Measurements from ENCODE around the gene KRTAP5-6. TPM values are rescaled to one million over a fixed set of nuclear protein-coding genes. Genes with fewer than 3 reads are reported as not detected.
"Not testable (repeated sequence)": the region's sequence is repeated elsewhere in the genome, so short reads cannot be mapped to it uniquely, and the experiment has no call there.

The KRTAP5-6 gene
- total RNA-seq, 2 donors from 2014 or later: not detected

DNA sequence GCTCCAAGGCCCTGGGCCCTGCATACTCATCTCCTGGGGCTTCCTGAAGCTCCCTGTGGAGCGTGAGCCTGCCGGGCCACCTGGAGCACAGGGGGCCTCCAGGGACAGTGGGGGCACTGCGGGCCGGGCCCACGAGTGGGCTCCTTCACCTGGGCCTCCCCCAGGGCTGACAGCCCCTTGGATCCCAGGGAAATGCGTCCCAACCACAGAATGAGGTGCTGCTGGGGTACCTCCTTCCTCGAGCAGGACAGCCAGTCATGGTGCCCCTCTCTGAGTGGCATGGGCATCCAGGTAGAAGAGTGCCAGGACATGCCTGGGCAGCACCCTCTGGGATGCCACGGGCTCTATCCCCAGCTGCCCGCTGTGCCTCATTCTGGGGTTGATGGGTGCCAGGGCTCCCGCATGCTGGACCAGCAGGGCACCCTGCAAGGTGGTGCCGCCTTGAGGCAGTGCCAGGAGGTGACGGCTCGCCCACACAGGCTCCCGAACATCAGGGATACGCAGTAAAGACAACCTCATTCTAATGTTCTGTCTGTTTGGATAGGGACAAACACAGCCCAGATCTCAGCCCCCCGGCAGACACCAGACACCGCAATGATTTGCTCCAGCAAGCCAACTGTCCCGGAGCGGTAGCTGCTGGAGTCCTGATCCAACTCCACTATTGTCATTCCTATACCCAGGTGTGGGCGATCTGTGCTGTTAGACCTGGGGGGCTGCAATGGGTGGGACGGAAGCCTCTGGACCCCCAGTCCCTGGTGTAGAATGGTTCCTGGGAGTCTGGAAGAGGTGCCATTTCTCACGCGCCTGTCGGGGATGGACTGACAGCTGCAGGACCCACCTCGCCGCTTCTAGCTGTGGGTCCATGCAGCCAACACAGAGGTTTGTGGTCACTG lies 41.6 kb upstream of the KRTAP5-6 start:
- DNase-seq (ENCODE audit: low spot score) (no peak), ATAC-seq (no peak)
- Mint-ChIP-seq H3K27me3 (peaks cover 23 to 38% of the 10 kb centered on the region in 2 donors), H3K4me3 (no peak overlapping the region), H3K27ac (no peak overlapping the region), H3K4me1 (ENCODE audit: low read depth in 2 of 2) (peaks cover 13% of the 10 kb centered on the region in 2 donors), H3K9me3 (no peaks in the 10 kb centered on the region), H3K36me3 (no peaks in the 10 kb centered on the region)

DNA sequence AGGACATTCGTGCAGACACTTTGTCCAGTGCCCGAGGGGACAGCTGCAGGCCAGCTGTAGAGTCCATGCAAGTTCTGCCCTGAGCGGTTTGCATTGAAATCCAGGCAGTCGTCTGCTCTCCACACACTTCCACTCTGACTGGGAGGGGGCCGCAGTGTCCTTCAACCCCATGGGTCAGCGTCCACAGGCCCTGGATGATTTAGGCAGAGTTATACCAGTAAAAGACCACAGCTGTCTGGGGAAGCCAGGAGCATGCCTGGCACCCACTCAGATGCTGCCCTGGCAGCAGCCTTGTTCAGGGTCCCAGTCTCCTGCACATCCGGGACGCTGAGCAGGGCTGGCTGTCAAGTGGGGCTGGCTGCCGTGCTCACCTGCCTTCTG lies 40.9 kb upstream of the KRTAP5-6 start:
- no peak overlapping the region for H3K27ac Mint-ChIP-seq
- ATAC-seq (no peak), DNase-seq (ENCODE audit: low spot score) (no peak)
- H3K36me3 Mint-ChIP-seq: no peaks in the 10 kb centered on the region
- H3K4me1 Mint-ChIP-seq (ENCODE audit: low read depth in 2 of 2): peaks cover 13 to 16% of the 10 kb centered on the region in 2 donors
- H3K9me3 Mint-ChIP-seq: no peaks in the 10 kb centered on the region
- no peak overlapping the region for H3K4me3 Mint-ChIP-seq
- peaks cover 24 to 35% of the 10 kb centered on the region in 2 donors for H3K27me3 Mint-ChIP-seq

DNA sequence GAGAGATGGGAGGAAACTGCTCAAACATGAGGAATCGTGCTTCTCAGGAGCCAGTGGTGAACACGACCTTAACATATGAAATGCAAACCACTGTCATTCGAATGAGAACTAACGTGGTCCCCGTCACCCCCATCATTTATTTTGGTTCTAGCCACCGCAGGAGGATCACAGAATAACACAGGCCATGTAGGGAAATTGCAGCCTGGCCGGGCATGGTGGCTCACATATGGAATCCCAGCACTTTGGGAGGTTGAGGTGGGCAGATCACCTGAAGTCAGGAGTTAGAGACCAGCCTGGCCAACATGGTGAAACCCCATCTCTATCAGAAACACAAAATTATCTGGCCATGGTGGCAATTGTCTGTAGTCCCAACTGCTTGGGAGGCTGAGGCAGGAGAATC lies 40.3 kb upstream of the KRTAP5-6 start:
- H3K4me3 Mint-ChIP-seq: no peak overlapping the region
- ATAC-seq: no peak
- H3K27me3 Mint-ChIP-seq: peaks cover 22 to 29% of the 10 kb centered on the region in 2 donors

DNA sequence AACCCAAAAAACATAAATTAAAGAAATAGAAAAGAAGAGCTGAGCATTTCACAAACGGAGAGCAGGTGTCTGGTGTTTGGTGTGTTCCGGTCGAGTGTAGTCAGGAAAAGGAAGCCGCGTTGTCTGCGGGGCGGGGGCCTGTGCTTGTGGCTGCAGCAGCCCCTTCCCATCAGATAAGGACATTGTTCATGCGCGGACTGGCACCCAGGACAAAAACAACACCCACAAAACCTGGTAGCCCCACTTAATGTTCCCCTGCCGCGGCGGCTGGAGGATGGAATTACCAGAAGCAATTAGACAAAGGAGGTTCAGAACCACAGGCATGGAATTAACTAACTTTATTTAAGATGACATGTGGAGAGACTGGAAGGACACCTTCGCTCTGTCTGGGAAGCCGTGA lies 37.5 kb upstream of the KRTAP5-6 start:
- DNase-seq (ENCODE audit: low spot score): no peak
- Mint-ChIP-seq H3K4me3 (peak overlapping the region; percentile 35), H3K27me3 (peaks cover 17 to 29% of the 10 kb centered on the region in 2 donors), H3K27ac (no peak overlapping the region), H3K9me3 (no peaks in the 10 kb centered on the region), H3K36me3 (no peaks in the 10 kb centered on the region), H3K4me1 (ENCODE audit: low read depth in 2 of 2) (peaks cover 26 to 31% of the 10 kb centered on the region in 2 donors)
- no peak for ATAC-seq

More for the DNA sequence above, 40.3 kb upstream of the KRTAP5-6 start:
- peaks cover 13 to 19% of the 10 kb centered on the region in 2 donors for H3K4me1 Mint-ChIP-seq (ENCODE audit: low read depth in 2 of 2)
- no peaks in the 10 kb centered on the region for H3K36me3 Mint-ChIP-seq
- H3K27ac Mint-ChIP-seq: no peak overlapping the region
- H3K9me3 Mint-ChIP-seq: no peaks in the 10 kb centered on the region
- DNase-seq (ENCODE audit: low spot score): no peak

DNA sequence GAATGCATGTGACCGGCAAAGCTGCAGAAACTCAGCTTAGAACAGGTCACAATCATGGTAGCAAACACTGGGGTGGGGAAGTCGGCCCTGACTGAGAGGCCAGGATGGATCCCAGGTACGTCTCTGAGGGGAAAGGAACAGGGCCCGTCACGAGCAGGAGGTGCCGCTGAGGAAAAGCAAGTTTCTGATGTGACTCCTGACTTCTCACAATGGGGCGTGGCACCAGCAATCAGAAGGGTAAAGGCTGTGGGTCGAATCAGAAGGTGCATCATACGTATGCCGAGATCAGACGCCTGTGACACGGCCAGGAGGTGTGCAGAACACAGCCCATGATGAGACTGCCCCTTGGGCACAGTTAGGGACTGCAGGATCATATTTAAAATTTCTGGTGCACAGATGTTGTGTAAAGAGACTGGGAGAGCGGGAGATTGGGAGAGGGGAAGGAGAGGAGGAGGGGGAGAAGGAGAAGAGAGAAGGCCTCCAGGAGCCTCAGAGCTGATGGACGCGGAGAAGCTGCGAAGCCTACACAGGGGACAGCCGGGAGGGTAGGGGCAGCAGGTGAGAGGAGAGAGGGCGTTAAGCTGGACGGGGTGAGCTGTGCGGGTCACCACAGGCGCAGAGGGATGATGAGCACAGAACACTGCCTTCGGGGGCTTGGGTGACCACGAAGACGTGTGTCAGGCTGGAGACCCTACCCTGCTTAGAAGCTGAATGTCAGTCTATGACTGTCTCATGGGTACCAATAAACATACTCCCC lies 36.7 kb upstream of the KRTAP5-6 start:
- no peaks in the 10 kb centered on the region for H3K36me3 Mint-ChIP-seq
- DNase-seq (ENCODE audit: low spot score) (no peak), ATAC-seq (no peak)
- H3K27ac Mint-ChIP-seq: no peak overlapping the region
- H3K4me1 Mint-ChIP-seq (ENCODE audit: low read depth in 2 of 2): peaks cover 26 to 31% of the 10 kb centered on the region in 2 donors
- H3K9me3 Mint-ChIP-seq: no peaks in the 10 kb centered on the region
- peak overlapping the region; percentile 35 for H3K4me3 Mint-ChIP-seq
- peaks cover 13 to 29% of the 10 kb centered on the region in 2 donors for H3K27me3 Mint-ChIP-seq

DNA sequence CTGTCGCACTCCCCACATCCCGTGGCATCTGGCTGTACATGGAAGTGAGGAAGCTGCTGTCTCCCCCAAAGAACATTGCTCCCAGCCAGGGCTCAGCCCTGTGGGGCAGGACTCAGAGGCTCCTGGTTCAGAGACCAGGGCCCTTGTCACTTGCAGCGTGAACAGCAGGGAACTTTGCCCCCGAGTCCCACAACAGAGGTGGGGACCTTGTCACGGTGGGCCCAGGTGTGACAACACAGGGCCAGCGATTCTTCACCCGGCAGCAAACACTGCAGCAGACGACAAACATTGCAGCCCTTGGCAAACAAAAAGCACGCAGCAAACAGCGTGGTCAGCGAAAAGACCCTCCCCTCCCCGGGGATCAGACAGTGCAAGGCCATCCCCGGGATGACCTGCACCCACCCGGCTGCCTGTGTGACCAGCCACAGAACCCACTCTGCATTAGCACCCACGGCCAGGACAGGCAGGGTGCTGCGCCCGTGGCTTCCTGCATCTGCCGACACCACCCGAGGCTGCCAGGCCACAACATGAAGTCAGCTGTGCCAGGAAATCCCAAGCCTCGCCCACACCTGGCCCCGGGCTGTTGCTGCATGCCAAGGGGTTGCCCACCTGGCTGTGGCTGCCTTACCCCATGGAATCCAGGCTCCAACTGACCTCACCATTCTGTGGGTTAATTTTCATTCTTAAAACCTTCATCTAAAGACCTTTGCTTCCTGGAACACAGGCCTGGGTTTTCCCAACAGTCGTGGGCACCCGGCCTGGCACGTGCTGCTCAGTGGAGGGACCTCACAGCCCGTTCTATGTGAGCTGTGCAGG lies 35.3 kb upstream of the KRTAP5-6 start:
- H3K4me3 Mint-ChIP-seq: peak overlapping the region; percentile 66
- not testable (repeated sequence) for H3K36me3 Mint-ChIP-seq; H3K9me3 Mint-ChIP-seq; DNase-seq (ENCODE audit: low spot score); H3K27ac Mint-ChIP-seq
- peaks cover 26 to 31% of the 10 kb centered on the region in 2 donors for H3K4me1 Mint-ChIP-seq (ENCODE audit: low read depth in 2 of 2)
- H3K27me3 Mint-ChIP-seq: peaks cover 13 to 29% of the 10 kb centered on the region in 2 donors
- peak; percentile 71 for ATAC-seq

DNA sequence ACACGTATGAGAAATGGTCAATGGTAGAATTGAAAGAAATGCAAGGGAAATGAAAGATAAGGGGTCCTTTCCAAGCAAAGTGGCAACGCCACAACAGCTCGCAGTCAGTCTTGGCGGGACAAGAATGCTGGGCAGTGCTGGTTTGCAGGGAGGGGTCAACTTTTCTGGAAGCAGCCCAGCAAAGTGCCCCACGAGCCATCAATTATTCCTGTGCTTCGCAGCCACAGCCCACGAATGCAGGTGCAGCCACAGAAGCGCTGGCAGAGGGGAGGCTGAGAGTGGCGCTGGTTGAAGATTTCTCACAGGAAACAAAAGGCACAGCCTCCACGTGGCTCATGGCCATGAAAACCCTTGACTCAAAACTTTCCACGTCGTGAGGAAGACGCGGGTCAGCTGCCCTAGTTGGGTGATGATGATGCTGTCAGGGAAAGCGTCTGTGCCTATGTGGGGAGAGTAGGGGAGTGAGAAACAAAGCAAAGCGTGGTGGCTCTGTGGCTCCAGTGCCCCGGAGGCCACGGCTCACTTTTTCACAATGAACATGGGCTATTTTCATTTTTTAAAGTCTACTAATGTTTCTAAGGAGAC lies 34.2 kb upstream of the KRTAP5-6 start:
- peak; percentile 41 to 70 for ATAC-seq
- peak overlapping the region; percentile 66 for H3K4me3 Mint-ChIP-seq
- peaks cover 26 to 31% of the 10 kb centered on the region in 2 donors for H3K4me1 Mint-ChIP-seq (ENCODE audit: low read depth in 2 of 2)
- H3K27ac Mint-ChIP-seq; DNase-seq (ENCODE audit: low spot score); H3K36me3 Mint-ChIP-seq; H3K9me3 Mint-ChIP-seq: not testable (repeated sequence)
- H3K27me3 Mint-ChIP-seq: peaks cover 13 to 29% of the 10 kb centered on the region in 2 donors

DNA sequence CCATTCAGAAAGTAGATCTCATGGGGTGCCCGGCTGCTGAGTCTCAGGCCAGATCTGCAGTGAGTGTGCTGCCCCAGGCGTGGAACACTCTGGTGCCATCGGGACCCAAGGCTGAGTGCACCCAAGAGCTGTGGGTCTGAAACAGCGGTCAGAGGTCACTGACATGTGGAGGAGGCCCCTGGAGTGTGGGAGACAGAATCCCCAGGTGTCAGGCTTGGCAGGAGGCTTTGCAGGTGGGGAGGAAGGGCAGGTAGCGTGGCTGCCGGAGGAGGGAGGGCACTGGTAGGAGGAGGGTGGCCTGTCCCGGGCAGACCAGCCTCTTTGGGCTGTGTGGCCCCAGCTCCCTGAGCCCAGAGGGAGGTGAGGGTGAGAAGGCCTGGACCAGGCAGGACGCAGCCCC lies 31.7 kb upstream of the KRTAP5-6 start:
- Mint-ChIP-seq H3K4me1 (ENCODE audit: low read depth in 2 of 2) (peaks cover 20 to 27% of the 10 kb centered on the region in 2 donors), H3K27me3 (peaks cover 10% of the 10 kb centered on the region in 2 donors), H3K9me3 (no peaks in the 10 kb centered on the region), H3K36me3 (no peaks in the 10 kb centered on the region), H3K4me3 (no peak overlapping the region), H3K27ac (no peak overlapping the region)
- ATAC-seq (no peak), DNase-seq (ENCODE audit: low spot score) (no peak)

DNA sequence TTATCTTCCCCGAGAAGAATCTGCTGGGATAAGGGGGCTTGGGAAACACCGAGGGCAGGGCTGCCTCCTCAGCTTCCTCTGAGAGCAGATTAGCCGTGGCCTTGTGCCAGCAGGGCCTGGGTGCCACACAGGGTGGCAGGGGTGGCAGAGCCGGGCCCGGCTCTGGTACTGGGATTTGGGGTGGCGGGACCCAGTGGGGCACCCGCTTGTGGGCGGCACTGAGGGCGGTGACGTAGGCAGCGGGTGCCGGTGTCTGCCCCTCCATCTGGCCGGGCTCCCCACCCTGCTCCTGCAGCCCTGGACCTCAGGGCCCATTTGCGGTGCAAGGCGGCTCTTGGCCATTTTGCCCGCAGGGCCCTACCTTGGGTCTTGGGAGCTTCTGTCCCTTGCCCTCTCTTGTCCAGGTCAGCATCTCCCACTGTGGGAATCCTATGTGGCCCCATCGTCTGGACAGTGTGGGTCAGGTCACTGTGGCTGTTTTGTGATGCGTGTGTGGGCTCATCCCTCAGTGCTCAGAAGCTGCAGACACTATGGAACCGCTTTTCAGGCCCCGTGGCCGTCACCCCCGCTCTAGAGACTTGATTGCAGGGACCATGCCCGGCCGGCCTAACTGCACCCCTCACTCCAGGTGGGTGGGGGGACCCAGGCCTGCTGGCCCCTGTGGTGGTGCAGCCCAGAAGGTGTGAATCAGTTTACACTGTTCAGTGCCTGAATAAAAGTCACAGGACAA lies 29.7 kb upstream of the KRTAP5-6 start:
- H3K4me3 Mint-ChIP-seq: no peak overlapping the region
- H3K4me1 Mint-ChIP-seq (ENCODE audit: low read depth in 2 of 2): peaks cover 14 to 20% of the 10 kb centered on the region in 2 donors
- ATAC-seq (no peak), DNase-seq (ENCODE audit: low spot score) (no peak)
- H3K36me3 Mint-ChIP-seq: no peaks in the 10 kb centered on the region
- H3K27me3 Mint-ChIP-seq: peaks cover 8 to 12% of the 10 kb centered on the region in 2 donors
- H3K27ac Mint-ChIP-seq: no peak overlapping the region
- no peaks in the 10 kb centered on the region for H3K9me3 Mint-ChIP-seq

DNA sequence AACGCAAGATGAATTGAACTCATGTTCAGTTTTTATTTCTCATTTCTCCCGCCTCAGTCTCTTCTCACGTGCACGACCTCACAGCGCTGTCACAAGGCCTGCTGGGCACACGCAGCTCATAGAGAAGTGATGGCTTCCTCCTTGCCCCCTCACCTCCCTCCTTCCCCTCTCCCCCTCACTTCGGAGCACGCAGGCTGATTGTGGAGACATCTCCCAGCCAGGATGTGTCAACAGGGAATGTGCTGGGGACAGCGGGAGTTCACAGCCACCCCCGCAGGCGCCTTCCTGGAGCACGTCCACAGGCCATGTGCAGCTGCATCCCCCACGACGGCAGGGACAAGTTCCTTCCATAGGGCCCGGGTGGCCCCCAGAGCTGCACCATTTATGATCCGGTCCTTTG lies 29.1 kb upstream of the KRTAP5-6 start:
- H3K4me3 Mint-ChIP-seq: no peak overlapping the region
- H3K36me3 Mint-ChIP-seq: no peaks in the 10 kb centered on the region
- DNase-seq (ENCODE audit: low spot score) (no peak), ATAC-seq (no peak)
- H3K9me3 Mint-ChIP-seq: no peaks in the 10 kb centered on the region
- peak overlapping the region in 1 of 2 donors; percentile 23 for H3K27ac Mint-ChIP-seq
- peaks cover 8 to 14% of the 10 kb centered on the region in 2 donors for H3K4me1 Mint-ChIP-seq (ENCODE audit: low read depth in 2 of 2)
- peaks cover 8 to 16% of the 10 kb centered on the region in 2 donors for H3K27me3 Mint-ChIP-seq

DNA sequence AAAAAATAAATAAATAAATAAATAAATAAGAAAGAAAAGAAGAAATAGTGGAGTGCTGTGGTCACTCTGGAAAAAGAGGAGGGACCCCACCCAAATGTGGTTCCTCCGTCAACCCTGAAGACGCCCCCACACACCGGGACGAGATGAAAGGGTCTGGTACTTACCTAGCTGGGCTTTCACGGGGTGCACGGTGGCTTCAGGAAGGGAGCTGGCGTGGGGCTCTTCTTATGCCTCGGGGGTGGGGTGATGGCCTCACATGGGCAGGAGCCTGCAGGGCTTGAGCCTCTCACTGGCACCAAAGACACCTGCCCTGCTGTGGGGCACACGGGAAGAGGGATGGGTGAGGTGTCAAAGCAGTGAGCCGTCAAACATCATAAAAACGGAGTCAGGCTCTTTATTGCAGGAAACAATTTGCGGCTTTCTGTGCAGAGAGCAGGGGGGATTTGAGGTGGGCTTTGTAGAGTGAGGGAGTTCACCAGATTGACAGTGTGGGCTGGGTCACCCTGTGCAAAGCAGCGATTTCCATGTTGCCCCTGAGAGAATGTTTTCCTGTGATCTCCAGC lies 28.0 kb upstream of the KRTAP5-6 start:
- DNase-seq (ENCODE audit: low spot score): no peak
- peaks cover 7 to 16% of the 10 kb centered on the region in 2 donors for H3K4me1 Mint-ChIP-seq (ENCODE audit: low read depth in 2 of 2)

DNA sequence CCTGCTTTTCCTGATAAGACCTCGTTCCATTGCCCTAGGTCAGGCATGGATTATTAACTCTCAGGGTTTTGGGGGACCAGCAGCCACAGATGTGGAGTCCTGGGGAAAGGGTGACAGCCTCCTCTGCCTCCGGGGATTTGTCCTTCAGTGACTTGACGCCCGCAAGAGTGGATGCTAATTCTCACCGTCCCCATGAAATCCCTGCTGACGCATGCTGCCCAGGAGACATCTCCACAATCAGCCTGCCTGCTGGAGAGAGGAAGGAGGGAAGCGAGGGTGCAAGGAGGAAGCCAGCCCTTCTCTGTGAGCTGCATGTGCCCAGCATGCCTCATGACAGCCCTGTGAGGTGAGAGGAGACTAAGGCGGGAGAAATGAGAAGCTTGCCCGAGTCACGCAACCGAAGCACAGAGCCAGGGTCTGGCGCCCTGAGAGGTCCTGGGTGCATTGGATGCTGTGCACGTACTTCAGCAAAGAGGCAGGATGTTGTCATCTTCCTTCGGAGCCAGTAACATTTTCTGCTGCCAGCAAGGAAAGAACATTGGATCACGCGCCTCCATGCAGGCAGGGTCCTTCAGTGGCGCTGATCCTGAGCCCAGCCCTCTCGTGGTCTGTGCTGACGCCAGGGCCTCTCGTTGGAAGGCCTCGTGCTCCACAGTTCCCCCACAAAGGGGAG lies 27.3 kb upstream of the KRTAP5-6 start:
- no peaks in the 10 kb centered on the region for H3K9me3 Mint-ChIP-seq
- ATAC-seq (no peak), DNase-seq (ENCODE audit: low spot score) (no peak)
- H3K4me1 Mint-ChIP-seq (ENCODE audit: low read depth in 2 of 2): peaks cover 7 to 16% of the 10 kb centered on the region in 2 donors
- H3K27ac Mint-ChIP-seq: no peak overlapping the region
- no peak overlapping the region for H3K4me3 Mint-ChIP-seq
- H3K36me3 Mint-ChIP-seq: no peaks in the 10 kb centered on the region
- H3K27me3 Mint-ChIP-seq: peaks cover 25 to 28% of the 10 kb centered on the region in 2 donors

More for the DNA sequence above, 28.0 kb upstream of the KRTAP5-6 start:
- H3K9me3 Mint-ChIP-seq: no peaks in the 10 kb centered on the region
- ATAC-seq: no peak
- H3K36me3 Mint-ChIP-seq: no peaks in the 10 kb centered on the region
- no peak overlapping the region for H3K4me3 Mint-ChIP-seq
- peaks cover 18 to 25% of the 10 kb centered on the region in 2 donors for H3K27me3 Mint-ChIP-seq
- no peak overlapping the region for H3K27ac Mint-ChIP-seq

Data from natural killer cell treated with Interleukin-12 subunit alpha and Interleukin-12 subunit beta and Interleukin-15 and Interleukin-18, amount 100 ng/mL, for 72 hours (primary cell).